GM12801 (cell line): ENCODE results near the gene KMO.

Experiments
- TF ChIP-seq, protein P1 (sequence below): IDR thresholded peaks from one replicate; pipeline ENCODE4 v1.5.1; 2011; ENCODE audit warnings: control low read depth; ENCODE audit not compliant: insufficient read length; ENCODE audit errors: extremely low read depth

The KMO gene

GRCh38 chr1:241642593-241642944, 110.4 kb downstream of the KMO start:
- TF ChIP-seq, protein P1, sequence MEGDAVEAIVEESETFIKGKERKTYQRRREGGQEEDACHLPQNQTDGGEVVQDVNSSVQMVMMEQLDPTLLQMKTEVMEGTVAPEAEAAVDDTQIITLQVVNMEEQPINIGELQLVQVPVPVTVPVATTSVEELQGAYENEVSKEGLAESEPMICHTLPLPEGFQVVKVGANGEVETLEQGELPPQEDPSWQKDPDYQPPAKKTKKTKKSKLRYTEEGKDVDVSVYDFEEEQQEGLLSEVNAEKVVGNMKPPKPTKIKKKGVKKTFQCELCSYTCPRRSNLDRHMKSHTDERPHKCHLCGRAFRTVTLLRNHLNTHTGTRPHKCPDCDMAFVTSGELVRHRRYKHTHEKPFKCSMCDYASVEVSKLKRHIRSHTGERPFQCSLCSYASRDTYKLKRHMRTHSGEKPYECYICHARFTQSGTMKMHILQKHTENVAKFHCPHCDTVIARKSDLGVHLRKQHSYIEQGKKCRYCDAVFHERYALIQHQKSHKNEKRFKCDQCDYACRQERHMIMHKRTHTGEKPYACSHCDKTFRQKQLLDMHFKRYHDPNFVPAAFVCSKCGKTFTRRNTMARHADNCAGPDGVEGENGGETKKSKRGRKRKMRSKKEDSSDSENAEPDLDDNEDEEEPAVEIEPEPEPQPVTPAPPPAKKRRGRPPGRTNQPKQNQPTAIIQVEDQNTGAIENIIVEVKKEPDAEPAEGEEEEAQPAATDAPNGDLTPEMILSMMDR = no peak

DNA sequence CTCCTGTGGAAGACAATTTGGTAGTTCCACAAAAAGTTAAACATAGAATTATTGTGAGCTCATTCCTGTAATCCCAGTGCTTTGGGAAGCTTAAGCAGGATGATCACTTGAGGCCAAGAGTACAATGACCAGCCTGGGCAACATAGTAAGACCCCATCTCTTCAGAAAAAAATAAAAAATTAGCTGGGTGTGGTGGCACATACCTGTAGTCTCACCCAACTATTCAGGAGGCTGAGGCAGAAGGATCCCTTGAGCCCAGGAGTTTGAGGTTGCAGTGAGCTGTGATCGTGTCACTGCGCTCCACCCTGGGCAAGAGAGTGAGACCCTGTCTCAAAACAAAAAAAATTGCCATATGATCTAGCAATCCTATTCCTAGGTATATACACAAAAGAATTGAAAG, 112.1 kb downstream of the KMO start:
- TF ChIP-seq, protein P1 = no peak

DNA sequence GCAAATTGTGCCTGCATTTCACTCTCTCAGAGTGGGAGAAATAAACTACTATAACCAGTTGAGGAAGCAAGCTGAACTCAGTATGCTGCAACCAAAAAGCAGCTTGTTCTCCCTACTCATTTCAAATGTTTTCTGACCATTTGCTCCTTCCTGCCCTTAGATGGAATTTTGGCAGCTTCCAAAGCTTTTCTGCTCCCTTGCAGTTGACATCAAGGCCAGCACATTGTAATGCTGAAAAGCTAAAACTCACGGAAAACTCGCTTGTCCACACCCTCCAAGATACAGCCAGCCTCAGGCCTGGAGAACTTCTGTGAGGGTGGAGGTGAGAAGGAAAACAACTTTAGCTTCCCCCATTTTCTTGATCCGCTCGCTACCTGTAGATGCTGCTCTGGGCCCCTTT, 113.0 kb downstream of the KMO start:
- TF ChIP-seq, protein P1 = no peak
